Keratinocyte (primary cell): ENCODE results near the gene LINC01488. TPM values are rescaled to one million over a fixed set of nuclear protein-coding genes. Genes with fewer than 3 reads are reported as not detected.

Experiments
- DNase-seq: peaks from one replicate; pipeline ENCODE4 v3.0.0-alpha.2; 2011; ENCODE audit warnings: low read depth, missing footprints, low spot score
- FAIRE-seq: peaks from 2 replicates; lab custom pipeline; 2011; peaks lifted over from hg19 to GRCh38; lab: Jason Lieb, UNC
- H2AFZ ChIP-seq: 2 replicates; pipeline ENCODE4 v1.6.0; 2012; ENCODE audit warnings: low read length, control low read depth, inconsistent platforms; ENCODE audit not compliant: control insufficient read depth
- H3K27ac ChIP-seq: 2 replicates; pipeline ENCODE4 v1.5.1; 2011; ENCODE audit warnings: low read length; ENCODE audit not compliant: control insufficient read depth, insufficient read depth
- H3K27me3 ChIP-seq: 3 replicates; pipeline ENCODE4 v1.6.0; 2011; ENCODE audit warnings: low read length; ENCODE audit not compliant: control insufficient read depth, insufficient read depth; ENCODE audit errors: extremely low read depth
- H3K36me3 ChIP-seq, 2 experiments: 2 replicates in 1 of 2; 3 replicates in 1 of 2; pipeline ENCODE4 v1.5.1; 2011; ENCODE audit warnings: low read length in 2 of 2, mild to moderate bottlenecking in 1 of 2; ENCODE audit not compliant: control insufficient read depth in 2 of 2, insufficient read depth in 2 of 2; ENCODE audit errors: extremely low read depth in 1 of 2
- H3K4me1 ChIP-seq: 3 replicates; pipeline ENCODE4 v1.5.1; 2011; ENCODE audit warnings: low read length; ENCODE audit not compliant: control insufficient read depth, insufficient read depth; ENCODE audit errors: extremely low read depth
- H3K4me2 ChIP-seq: 3 replicates; pipeline ENCODE4 v1.6.0; 2011; ENCODE audit warnings: low read depth, low read length; ENCODE audit not compliant: control insufficient read depth, insufficient read depth; ENCODE audit errors: extremely low read depth
- H3K4me3 ChIP-seq, 3 experiments: fragments of 200-600 bp in 1 of 3; sonication (generic) in 1 of 3; 2 replicates in 2 of 3; 3 replicates in 1 of 3; pipeline ENCODE4 v1.5.1; 2011 to 2016; ENCODE audit warnings: low read length in 3 of 3, mild to moderate bottlenecking in 3 of 3, control low read depth in 2 of 3, inconsistent platforms in 1 of 3, low read depth in 1 of 3, mixed read lengths in 1 of 3, mixed run types in 1 of 3, moderate library complexity in 1 of 3; ENCODE audit not compliant: control insufficient read depth in 2 of 3, insufficient read depth in 2 of 3; ENCODE audit errors: extremely low read depth in 1 of 3
- H3K79me2 ChIP-seq: 2 replicates; pipeline ENCODE4 v1.6.0; 2012; ENCODE audit warnings: low read length; ENCODE audit not compliant: control insufficient read depth, insufficient read depth
- H3K9ac ChIP-seq: 3 replicates; pipeline ENCODE4 v1.6.0; 2011; ENCODE audit warnings: low read length; ENCODE audit not compliant: control insufficient read depth, insufficient read depth; ENCODE audit errors: extremely low read depth
- H3K9me1 ChIP-seq: 3 replicates; pipeline ENCODE4 v1.6.0; 2011; ENCODE audit warnings: low read length; ENCODE audit not compliant: control insufficient read depth, insufficient read depth; ENCODE audit errors: extremely low read depth
- H3K9me3 ChIP-seq: 2 replicates; pipeline ENCODE4 v1.5.1; 2012; ENCODE audit warnings: low read depth, low read length; ENCODE audit not compliant: control insufficient read depth
- H4K20me1 ChIP-seq: 3 replicates; pipeline ENCODE4 v1.6.0; 2011; ENCODE audit warnings: low read length; ENCODE audit not compliant: control insufficient read depth, insufficient read depth; ENCODE audit errors: extremely low read depth
- CTCF ChIP-seq, 3 experiments: IDR thresholded peaks in 1 of 3; conservative IDR thresholded peaks in 1 of 3; optimal IDR thresholded peaks in 1 of 3; 2 replicates in 2 of 3; 3 replicates in 1 of 3; pipeline versions ENCODE3 to v1.5.1; 2011; ENCODE audit warnings: low read length in 3 of 3, mild to moderate bottlenecking in 3 of 3, moderate library complexity in 2 of 3, control low read depth in 1 of 3, inconsistent platforms in 1 of 3; ENCODE audit not compliant: insufficient read depth in 2 of 3; ENCODE audit errors: extremely low read depth in 1 of 3
- EZH2 ChIP-seq: IDR thresholded peaks from one replicate; pipeline ENCODE4 v1.6.1; 2012; ENCODE audit warnings: inconsistent platforms, mild to moderate bottlenecking, low read length, moderate library complexity
- dilution Hi-C: fragments of 300-500 bp; cut with MboI; formaldehyde crosslinking; loops from one replicate; pipeline ENCODE4 v1.7.0; 2020; ENCODE audit warnings: low sequenced_read_pairs; ENCODE audit not compliant: extremely low pct_ligation_motif_present
- polyA plus RNA-seq, 5 experiments: library from polyadenylated mRNA; depleted of rRNA in 3 of 5; stranded (reverse) in 3 of 5; stranded (forward) in 1 of 5; unstranded in 1 of 5; fragments of >200 nt; gene quantifications; 1 replicate in 1 of 5; 2 replicates in 3 of 5; 3 replicates in 1 of 5; pipeline versions ENCODE4 v1.2.1 to v1.2.3, GENCODE V29; 2011 to 2012; ENCODE audit warnings: missing spikeins in 2 of 5, low read depth in 1 of 5, low replicate concordance in 1 of 5

LINC01488 gene
- polyA plus RNA-seq, 1 donor (not counting 4 experiments of a cell fraction or from before 2014, with no cell fraction given), result not detected

DNA sequence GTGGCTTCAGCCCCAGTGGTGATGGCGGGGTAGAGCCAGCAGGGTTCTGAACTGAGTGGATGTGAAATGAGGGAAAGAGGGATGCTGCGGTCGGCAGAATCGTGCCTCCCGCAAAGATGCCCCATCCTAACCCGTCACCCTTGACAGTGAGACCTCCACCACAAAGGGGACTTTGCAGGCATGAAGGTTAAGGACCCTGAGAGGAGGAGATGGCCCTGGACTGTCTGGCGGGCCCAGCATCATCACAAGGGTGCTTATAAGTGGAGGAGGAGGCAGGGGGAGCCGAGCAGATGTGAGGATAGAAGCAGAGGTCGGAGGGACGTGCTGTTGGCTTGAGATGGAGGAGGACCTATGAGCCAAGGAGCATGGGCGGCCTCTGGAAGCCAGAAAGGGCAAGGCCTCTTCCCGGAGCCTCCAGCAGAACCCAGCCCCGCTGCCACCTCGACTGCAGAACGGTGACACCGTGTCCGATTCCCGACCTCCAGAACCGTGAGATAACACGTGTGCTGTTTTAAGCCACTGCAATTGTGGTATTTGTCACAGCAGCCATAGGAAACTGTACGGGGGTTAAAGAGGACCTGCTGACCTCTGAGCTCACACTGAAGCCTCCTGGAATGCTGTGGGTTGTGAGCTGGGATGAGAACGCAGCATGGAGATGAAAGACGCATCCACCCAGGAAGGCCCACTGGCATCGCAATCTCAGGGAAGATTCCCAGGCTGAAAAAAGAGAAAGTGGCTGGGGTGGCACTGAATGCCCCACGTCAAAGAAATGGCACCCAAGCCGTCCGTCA is 10.9 kb downstream of the LINC01488 start:
- no peaks in the 10 kb centered on the region for H3K9me3 ChIP-seq

DNA sequence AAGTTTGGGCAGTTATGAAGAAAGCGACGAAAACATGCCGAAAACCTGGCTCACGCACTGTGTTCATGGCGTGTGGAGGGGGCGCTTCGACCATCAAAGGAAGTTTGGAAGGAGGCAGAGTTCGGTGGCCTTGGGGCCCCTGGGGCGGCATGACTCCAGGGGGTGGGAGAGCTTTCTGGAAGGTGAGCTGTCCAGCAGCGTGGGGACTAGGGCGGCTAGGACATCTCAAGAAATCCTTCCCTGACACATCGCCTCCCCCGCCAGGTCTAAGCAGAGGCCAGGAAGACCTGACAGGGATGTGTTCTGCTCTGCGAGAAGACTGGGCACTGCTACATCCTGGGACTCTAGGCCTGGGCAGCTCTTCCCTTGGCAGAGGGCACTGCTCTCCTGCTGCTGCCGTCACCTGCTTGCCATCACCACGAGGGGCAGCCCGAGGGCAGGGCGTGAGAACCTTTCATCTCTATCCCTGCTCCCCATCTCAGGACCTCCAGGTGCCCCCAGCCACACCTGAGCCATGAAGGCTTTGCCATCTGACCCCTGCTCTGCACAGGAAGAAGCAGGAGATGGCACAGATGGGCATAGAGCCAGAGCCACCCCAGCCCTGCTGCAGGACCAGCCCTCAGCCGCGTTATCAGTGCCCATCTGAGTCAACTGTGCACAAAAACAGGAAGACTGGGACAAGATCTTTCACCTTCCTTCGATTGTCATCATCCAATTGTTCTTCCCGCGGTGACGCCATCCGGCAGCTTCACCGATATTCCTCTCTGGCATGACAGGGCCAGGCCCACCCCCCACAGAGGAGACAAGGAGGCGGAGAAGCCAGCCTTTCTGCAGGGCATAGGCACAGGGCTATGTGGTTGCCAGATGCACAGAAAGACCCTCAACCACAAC is 12.7 kb downstream of the LINC01488 start:
- H2AFZ ChIP-seq, result no peak overlapping the region
- H3K4me1 ChIP-seq, result no peaks in the 10 kb centered on the region
- TF ChIP-seq EZH2, result no peak
- TF ChIP-seq CTCF (optimal IDR thresholded peaks at IDR 0.05 in 1 of 3, IDR thresholded peaks at IDR 0.05 in 1 of 3, conservative IDR thresholded peaks at IDR 0.05 in 1 of 3; ENCODE audit: extremely low read depth in 1 of 3, insufficient read depth in 2 of 3, low read length in 3 of 3), result no peak
- peaks cover 16% of the 10 kb centered on the region for H3K27me3 ChIP-seq
- no peak overlapping the region for H3K9ac ChIP-seq
- no peaks in the 10 kb centered on the region for H3K36me3 ChIP-seq
- H3K4me3 ChIP-seq, result no peak overlapping the region
- no peaks in the 10 kb centered on the region for H4K20me1 ChIP-seq
- FAIRE-seq (no peak), DNase-seq (no peak)
- H3K9me3 ChIP-seq, result no peaks in the 10 kb centered on the region
- no peaks in the 10 kb centered on the region for H3K9me1 ChIP-seq
- no peak overlapping the region for H3K4me2 ChIP-seq
- dilution Hi-C loops, result no loop called here
- H3K79me2 ChIP-seq, result no peaks in the 10 kb centered on the region
- no peak overlapping the region for H3K27ac ChIP-seq

More for the DNA sequence above, 10.9 kb downstream of the LINC01488 start:
- Histone ChIP-seq H3K4me3 (no peak overlapping the region), H4K20me1 (no peaks in the 10 kb centered on the region), H3K4me1 (no peaks in the 10 kb centered on the region), H3K9ac (no peak overlapping the region), H3K36me3 (no peaks in the 10 kb centered on the region), H3K27ac (no peak overlapping the region), H2AFZ (no peak overlapping the region), H3K79me2 (no peaks in the 10 kb centered on the region), H3K4me2 (no peak overlapping the region), H3K9me1 (no peaks in the 10 kb centered on the region), H3K27me3 (peaks cover 17% of the 10 kb centered on the region)
- TF ChIP-seq EZH2 (no peak), CTCF (optimal IDR thresholded peaks at IDR 0.05 in 1 of 3, IDR thresholded peaks at IDR 0.05 in 1 of 3, conservative IDR thresholded peaks at IDR 0.05 in 1 of 3; ENCODE audit: extremely low read depth in 1 of 3, insufficient read depth in 2 of 3, low read length in 3 of 3) (no peak)
- DNase-seq (no peak), FAIRE-seq (no peak)
- dilution Hi-C loops, result no loop called here
